DND-41 (cell line): ENCODE data around the gene IGFBP2.
A peak's percentile ranks its signal among the peaks of the same experiment; 100 is the strongest.

ENCODE experiments used
- ATAC-seq: fragments of 200-7000 bp; cut with Tn5 transposase; 3 replicates; pipeline ENCODE4 v1.9.1; 2021; ENCODE audit warnings: low read depth; ENCODE audit not compliant: insufficient read depth
- DNase-seq: peaks from one replicate; pipeline ENCODE4 v3.0.0-alpha.2; 2020
- H2AFZ ChIP-seq: 2 replicates; pipeline ENCODE4 v1.6.0; 2012; ENCODE audit warnings: low read depth, low read length
- H3K27ac ChIP-seq: 2 replicates; pipeline ENCODE4 v1.5.1; 2012; ENCODE audit warnings: low read length, inconsistent platforms
- H3K27me3 ChIP-seq: fragments of 200-600 bp; sonication (generic); 2 replicates; pipeline ENCODE4 v1.6.0; 2012; ENCODE audit warnings: low read length, mild to moderate bottlenecking, inconsistent platforms; ENCODE audit not compliant: insufficient read depth, poor library complexity
- H3K36me3 ChIP-seq: 2 replicates; pipeline ENCODE4 v1.5.1; 2012; ENCODE audit warnings: low read length, inconsistent platforms; ENCODE audit not compliant: insufficient read depth
- H3K4me1 ChIP-seq: 2 replicates; pipeline ENCODE4 v1.5.1; 2012; ENCODE audit warnings: mild to moderate bottlenecking, low read length; ENCODE audit not compliant: insufficient read depth
- H3K4me2 ChIP-seq: 2 replicates; pipeline ENCODE4 v1.6.0; 2012; ENCODE audit warnings: mild to moderate bottlenecking, moderate library complexity, low read length, inconsistent platforms; ENCODE audit not compliant: insufficient read depth
- H3K4me3 ChIP-seq, 2 experiments: fragments of 200-600 bp in 1 of 2; shearing (Covaris generic) in 1 of 2; 2 replicates each; pipeline ENCODE4 v1.5.1; 2012 to 2016; ENCODE audit warnings: inconsistent platforms in 2 of 2, low read length in 2 of 2, mild to moderate bottlenecking in 2 of 2, low read depth in 1 of 2, moderate library complexity in 1 of 2
- H3K79me2 ChIP-seq: 2 replicates; pipeline ENCODE4 v1.6.0; 2012; ENCODE audit warnings: low read length, inconsistent platforms; ENCODE audit not compliant: insufficient read depth
- H3K9ac ChIP-seq: 2 replicates; pipeline ENCODE4 v1.6.0; 2012; ENCODE audit warnings: low read depth, mild to moderate bottlenecking, inconsistent platforms, low read length, moderate library complexity
- H3K9me3 ChIP-seq: 2 replicates; pipeline ENCODE4 v1.5.1; 2012; ENCODE audit warnings: low read length, moderate library complexity, mild to moderate bottlenecking, inconsistent platforms; ENCODE audit not compliant: insufficient read depth, severe bottlenecking
- H4K20me1 ChIP-seq: 2 replicates; pipeline ENCODE4 v1.6.0; 2012; ENCODE audit warnings: low read length; ENCODE audit not compliant: insufficient read depth
- EZH2 ChIP-seq: IDR thresholded peaks from 3 replicates; pipeline ENCODE4 v1.6.1; 2012; ENCODE audit warnings: borderline replicate concordance, low read depth, mild to moderate bottlenecking, moderate library complexity, low read length, inconsistent platforms; ENCODE audit not compliant: severe bottlenecking
- TF ChIP-seq, protein P1 (sequence below): IDR thresholded peaks from 2 replicates; pipeline ENCODE4 v1.5.1; 2012; ENCODE audit warnings: borderline replicate concordance, low read length, moderate library complexity, mild to moderate bottlenecking; ENCODE audit not compliant: poor library complexity, severe bottlenecking; ENCODE audit errors: extremely low read depth

Gene IGFBP2

DNA sequence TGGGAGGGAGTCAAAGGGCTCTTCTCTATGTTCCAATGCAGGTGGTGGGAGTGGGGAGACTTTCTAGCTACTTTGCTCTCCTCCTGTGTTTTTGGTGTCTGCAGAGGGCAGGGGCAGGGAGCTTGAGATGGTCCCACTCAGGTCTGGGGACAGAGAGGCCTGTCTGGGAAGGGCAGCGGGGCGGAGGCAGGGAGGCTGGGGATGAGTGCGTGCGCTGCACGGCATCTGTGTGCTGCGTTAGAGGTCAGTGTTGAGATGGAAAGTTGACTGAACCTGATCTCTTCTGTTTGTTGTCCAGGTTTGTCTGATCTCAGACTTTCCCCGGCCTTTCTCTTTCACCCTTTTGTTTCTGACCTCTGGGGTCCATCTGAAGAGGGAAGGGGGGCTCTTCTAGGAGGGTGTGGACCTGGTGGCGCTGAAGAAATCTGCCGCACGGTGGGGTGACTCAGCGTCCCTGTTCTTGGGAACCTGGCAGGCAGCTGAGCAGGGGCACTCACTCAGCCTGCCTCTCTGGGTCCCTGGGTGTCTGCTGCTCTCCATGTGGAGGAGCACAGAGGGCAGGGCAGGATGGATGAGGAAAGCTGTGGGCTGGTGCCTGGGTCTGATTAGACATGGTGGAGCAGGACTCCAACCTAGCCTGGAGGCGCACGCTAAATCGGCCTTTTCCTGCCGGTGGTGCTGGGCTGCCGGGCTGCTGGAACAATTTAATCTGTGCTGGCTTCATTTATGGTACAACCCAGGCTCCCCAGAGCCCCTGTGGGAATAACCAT lies 24.1 kb downstream of the IGFBP2 start:
- Histone ChIP-seq H3K4me2 (no peak overlapping the region; the same call in 1 of the 2 replicates), H3K79me2 (peaks cover 99% of the 10 kb centered on the region), H2AFZ (no peak overlapping the region), H4K20me1 (peaks cover 94% of the 10 kb centered on the region), H3K9ac (no peak overlapping the region), H3K4me3 (no peak overlapping the region), H3K9me3 (no peaks in the 10 kb centered on the region), H3K27ac (peak overlapping the region; percentile 51), H3K4me1 (peaks cover 30% of the 10 kb centered on the region), H3K27me3 (no peaks in the 10 kb centered on the region), H3K36me3 (peaks cover 98% of the 10 kb centered on the region)
- TF ChIP-seq, protein P1, sequence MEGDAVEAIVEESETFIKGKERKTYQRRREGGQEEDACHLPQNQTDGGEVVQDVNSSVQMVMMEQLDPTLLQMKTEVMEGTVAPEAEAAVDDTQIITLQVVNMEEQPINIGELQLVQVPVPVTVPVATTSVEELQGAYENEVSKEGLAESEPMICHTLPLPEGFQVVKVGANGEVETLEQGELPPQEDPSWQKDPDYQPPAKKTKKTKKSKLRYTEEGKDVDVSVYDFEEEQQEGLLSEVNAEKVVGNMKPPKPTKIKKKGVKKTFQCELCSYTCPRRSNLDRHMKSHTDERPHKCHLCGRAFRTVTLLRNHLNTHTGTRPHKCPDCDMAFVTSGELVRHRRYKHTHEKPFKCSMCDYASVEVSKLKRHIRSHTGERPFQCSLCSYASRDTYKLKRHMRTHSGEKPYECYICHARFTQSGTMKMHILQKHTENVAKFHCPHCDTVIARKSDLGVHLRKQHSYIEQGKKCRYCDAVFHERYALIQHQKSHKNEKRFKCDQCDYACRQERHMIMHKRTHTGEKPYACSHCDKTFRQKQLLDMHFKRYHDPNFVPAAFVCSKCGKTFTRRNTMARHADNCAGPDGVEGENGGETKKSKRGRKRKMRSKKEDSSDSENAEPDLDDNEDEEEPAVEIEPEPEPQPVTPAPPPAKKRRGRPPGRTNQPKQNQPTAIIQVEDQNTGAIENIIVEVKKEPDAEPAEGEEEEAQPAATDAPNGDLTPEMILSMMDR: no peak
- no peak for TF ChIP-seq EZH2
- no peak for DNase-seq
- no peak for ATAC-seq

DNA sequence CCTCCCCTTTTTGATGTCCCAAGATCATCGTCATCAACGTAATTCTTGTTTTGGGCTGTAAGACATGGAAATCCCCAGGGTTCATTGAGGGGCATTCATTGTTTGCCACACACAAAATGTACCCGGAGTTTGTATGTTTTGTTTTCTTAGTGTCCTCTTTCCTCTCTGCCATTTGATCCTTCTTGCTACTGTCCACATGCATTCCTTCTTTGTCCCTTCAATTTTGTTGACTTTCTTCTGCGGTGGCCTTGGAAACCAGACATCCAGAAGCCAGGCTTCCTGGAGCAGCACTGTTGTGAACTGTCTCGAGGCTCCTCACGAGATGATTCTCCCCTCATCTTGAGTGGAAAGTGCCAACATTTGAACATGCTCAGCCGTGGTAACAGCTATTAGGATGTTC lies 24.8 kb downstream of the IGFBP2 start:
- H3K36me3 ChIP-seq: peaks cover 98% of the 10 kb centered on the region
- no peak overlapping the region for H3K4me3 ChIP-seq
- no peak for ATAC-seq
- H3K79me2 ChIP-seq: peaks cover 93% of the 10 kb centered on the region
- H3K4me1 ChIP-seq: peaks cover 26% of the 10 kb centered on the region
- H4K20me1 ChIP-seq: peaks cover 93% of the 10 kb centered on the region
- no peak overlapping the region for H3K27ac ChIP-seq
- DNase-seq: no peak
- TF ChIP-seq, protein P1: no peak
- TF ChIP-seq EZH2: no peak
- H3K9me3 ChIP-seq: no peaks in the 10 kb centered on the region
- no peak overlapping the region for H3K9ac ChIP-seq
- no peak overlapping the region for H3K4me2 ChIP-seq
- no peak overlapping the region for H2AFZ ChIP-seq
- H3K27me3 ChIP-seq: no peaks in the 10 kb centered on the region

DNA sequence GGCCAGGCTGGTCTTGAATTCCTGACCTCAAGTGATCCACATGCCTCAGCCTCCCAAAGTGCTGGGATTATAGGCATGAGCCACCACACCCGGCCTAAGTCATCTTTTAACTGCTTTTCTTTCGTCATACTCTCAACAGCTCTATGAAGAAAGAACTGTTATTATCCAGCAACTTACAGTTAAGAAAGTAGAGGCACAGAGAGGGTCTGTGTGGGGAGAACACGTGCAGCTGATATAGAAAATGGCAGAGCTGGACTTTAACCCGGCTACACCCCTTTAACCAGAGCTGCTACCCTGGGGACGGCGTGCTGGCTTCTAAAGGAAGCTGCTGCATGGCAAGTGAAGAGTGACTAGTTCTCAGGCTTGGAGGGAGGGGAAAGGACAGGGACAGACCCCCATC lies 25.5 kb downstream of the IGFBP2 start:
- Histone ChIP-seq H4K20me1 (peaks cover 93% of the 10 kb centered on the region), H3K4me2 (no peak overlapping the region), H3K79me2 (peaks cover 85% of the 10 kb centered on the region), H2AFZ (no peak overlapping the region), H3K4me1 (peaks cover 19% of the 10 kb centered on the region), H3K4me3 (no peak overlapping the region), H3K9ac (no peak overlapping the region), H3K27ac (no peak overlapping the region), H3K27me3 (no peaks in the 10 kb centered on the region), H3K9me3 (no peaks in the 10 kb centered on the region), H3K36me3 (peaks cover 98% of the 10 kb centered on the region)
- DNase-seq: no peak
- ATAC-seq: no peak
- no peak for TF ChIP-seq EZH2
- TF ChIP-seq, protein P1: no peak
